Measurements from ENCODE around the gene CFB.
"Not testable (repeated sequence)": the region's sequence is repeated elsewhere in the genome, so short reads cannot be mapped to it uniquely, and the experiment has no call there.

CFB gene

GRCh38 chr6:31971279-31971992 is 25.5 kb downstream of the CFB start:
- DNase-seq, result no peak

- peak; percentile 99 for DNase-seq
Observed at GRCh38 chr6:31971993-31972708, 26.3 kb downstream of the CFB start, which contains the start of gene DXO. Gene DXO (minus strand): TSS chr6:31972138. CDS start chr6:31971675, 463 bp downstream.

GRCh38 chr6:31972709-31973350 is 26.9 kb downstream of the CFB start:
- peak; percentile 39 for DNase-seq

GRCh38 chr6:31976065-31976464 is 30.2 kb downstream of the CFB start:
- DNase-seq, result not testable (repeated sequence)

- DNase-seq, result no peak
Observed at GRCh38 chr6:31977816-31978431, 32.0 kb downstream of the CFB start.

- DNase-seq, result no peak
Observed at GRCh38 chr6:31978831-31979230, 32.9 kb downstream of the CFB start.

- DNase-seq, result no peak
Observed at GRCh38 chr6:31979238-31979898, 33.5 kb downstream of the CFB start.

GRCh38 chr6:31980195-31980876 is 34.4 kb downstream of the CFB start:
- DNase-seq, result not testable (repeated sequence)

- not testable (repeated sequence) for DNase-seq
Observed at GRCh38 chr6:31980998-31981397, 35.1 kb downstream of the CFB start.

- not testable (repeated sequence) for DNase-seq
Observed at GRCh38 chr6:31981744-31982143, 35.8 kb downstream of the CFB start, which contains the start of gene C4A. Gene C4A (plus strand): TSS chr6:31982057. CDS start chr6:31982108, 51 bp downstream.

GRCh38 chr6:31989363-31989762 is 43.5 kb downstream of the CFB start:
- DNase-seq, result not testable (repeated sequence)

GRCh38 chr6:31994421-31994820 is 48.5 kb downstream of the CFB start:
- DNase-seq, result not testable (repeated sequence)

- not testable (repeated sequence) for DNase-seq
Observed at GRCh38 chr6:31996385-31996784, 50.5 kb downstream of the CFB start.
